H1 (cell line): ENCODE results near the gene SYTL5. TPM values are rescaled to one million over a fixed set of nuclear protein-coding genes. Genes with fewer than 3 reads are reported as not detected.

ENCODE experiments used
- CTCF ChIA-PET: fragments of 300-600 bp; sonication (Branson Sonifier 250); formaldehyde crosslinking; loops from one replicate; lab custom pipeline; 2021; ENCODE audit not compliant: partially characterized antibody; lab: Charles Lee
- POLR2A ChIA-PET: fragments of 300-600 bp; sonication (Branson Sonifier 250); formaldehyde crosslinking; loops from one replicate; lab custom pipeline; 2021; ENCODE audit warnings: inconsistent platforms; ENCODE audit not compliant: partially characterized antibody; lab: Charles Lee
- DNase-seq, 2 experiments: peaks; one replicate each; pipeline versions ENCODE4 v3.0.0 to v3.0.0-alpha.2; 2010 to 2022; ENCODE audit warnings: low spot score in 2 of 2, low read depth in 1 of 2, mixed read lengths in 1 of 2
- FAIRE-seq: peaks from 2 replicates; lab custom pipeline; 2011; peaks lifted over from hg19 to GRCh38; lab: Jason Lieb, UNC
- H2AFZ ChIP-seq: 2 replicates; pipeline ENCODE4 v1.8.1; 2012; ENCODE audit warnings: low read length, inconsistent platforms
- H2AK5ac ChIP-seq: 2 replicates; pipeline ENCODE4 v1.6.1; 2013; ENCODE audit warnings: low read depth, low read length
- H2BK120ac ChIP-seq: replicated peaks from 2 replicates; pipeline ENCODE3; 2013; ENCODE audit warnings: low read depth, low read length, inconsistent platforms
- H2BK12ac ChIP-seq: 2 replicates; pipeline ENCODE4 v1.6.1; 2013; ENCODE audit warnings: low read depth, low read length
- H2BK15ac ChIP-seq: 2 replicates; pipeline ENCODE4 v1.6.1; 2013; ENCODE audit warnings: low read length
- H2BK20ac ChIP-seq: 2 replicates; pipeline ENCODE4 v1.6.1; 2013; ENCODE audit warnings: low read length
- H2BK5ac ChIP-seq: 2 replicates; pipeline ENCODE4 v1.6.1; 2013; ENCODE audit warnings: low read depth, low read length
- H3K14ac ChIP-seq: 2 replicates; pipeline ENCODE4 v1.6.1; 2013; ENCODE audit warnings: inconsistent platforms; ENCODE audit not compliant: insufficient read length
- H3K18ac ChIP-seq: 2 replicates; pipeline ENCODE4 v1.6.1; 2013; ENCODE audit warnings: low read length; ENCODE audit errors: extremely low read depth
- H3K23ac ChIP-seq: 2 replicates; pipeline ENCODE4 v1.6.1; 2013; ENCODE audit warnings: inconsistent platforms; ENCODE audit not compliant: insufficient read length
- H3K23me2 ChIP-seq: 2 replicates; pipeline ENCODE4 v1.6.1; 2013; ENCODE audit warnings: low read depth, low read length
- H3K27ac ChIP-seq: 2 replicates; pipeline ENCODE4 v1.6.1; 2011; ENCODE audit warnings: low read depth, low read length, inconsistent platforms
- H3K27me3 ChIP-seq, 4 experiments: replicated peaks in 1 of 4; 1 replicate in 1 of 4; 2 replicates in 3 of 4; pipeline versions ENCODE4 v1.6.1 to v1.8.1; 2011 to 2013; ENCODE audit warnings: low read length in 3 of 4, mild to moderate bottlenecking in 3 of 4, inconsistent platforms in 2 of 4, mixed read lengths in 2 of 4, moderate library complexity in 1 of 4; ENCODE audit not compliant: control insufficient read depth in 3 of 4, insufficient read depth in 3 of 4; ENCODE audit errors: extremely low read depth in 1 of 4
- H3K36me3 ChIP-seq, 4 experiments: 2 replicates each; pipeline versions ENCODE4 v1.6.1 to v1.8.1; 2011 to 2013; ENCODE audit warnings: mild to moderate bottlenecking in 4 of 4, low read length in 3 of 4, moderate library complexity in 2 of 4, control low read depth in 1 of 4, inconsistent platforms in 1 of 4; ENCODE audit not compliant: insufficient read depth in 4 of 4, control insufficient read depth in 2 of 4
- H3K4ac ChIP-seq: replicated peaks from 2 replicates; pipeline ENCODE3; 2013; ENCODE audit warnings: low read length, low read depth, mixed read lengths, inconsistent platforms; ENCODE audit not compliant: insufficient read length
- H3K4me1 ChIP-seq, 4 experiments: replicated peaks in 1 of 4; 1 replicate in 1 of 4; 2 replicates in 3 of 4; pipeline versions ENCODE4 v1.6.1 to v1.8.1; 2011 to 2013; ENCODE audit warnings: low read length in 3 of 4, inconsistent platforms in 2 of 4, mixed read lengths in 1 of 4; ENCODE audit not compliant: insufficient read depth in 4 of 4, control insufficient read depth in 3 of 4
- H3K4me2 ChIP-seq, 2 experiments: 2 replicates each; pipeline versions ENCODE4 v1.6.1 to v1.8.1; 2011 to 2013; ENCODE audit warnings: low read depth in 2 of 2, low read length in 2 of 2, control low read depth in 1 of 2, inconsistent platforms in 1 of 2, mild to moderate bottlenecking in 1 of 2; ENCODE audit not compliant: insufficient read depth in 1 of 2
- H3K4me3 ChIP-seq, 4 experiments: fragments of 200-600, 300-600 bp in 1 of 4; sonication (generic), shearing (Covaris generic), sonication (Bioruptor Twin) in 1 of 4; 2 replicates each; pipeline versions ENCODE4 v1.5.1 to v1.8.1; 2011 to 2016; ENCODE audit warnings: low read length in 4 of 4, low read depth in 3 of 4, control low read depth in 2 of 4, inconsistent platforms in 2 of 4, mild to moderate bottlenecking in 2 of 4, mixed read lengths in 1 of 4, moderate library complexity in 1 of 4; ENCODE audit not compliant: insufficient read depth in 2 of 4; ENCODE audit errors: extremely low read depth in 1 of 4
- H3K56ac ChIP-seq: replicated peaks from 2 replicates; pipeline ENCODE3; 2013; ENCODE audit warnings: low read depth, mild to moderate bottlenecking, mixed read lengths, low read length, inconsistent platforms; ENCODE audit not compliant: insufficient read length
- H3K79me1 ChIP-seq: 2 replicates; pipeline ENCODE4 v1.6.1; 2013; ENCODE audit warnings: low read depth, low read length, control low read depth
- H3K79me2 ChIP-seq, 2 experiments: 2 replicates each; pipeline versions ENCODE4 v1.6.1 to v1.8.1; 2012 to 2013; ENCODE audit warnings: low read length in 2 of 2, mild to moderate bottlenecking in 2 of 2, inconsistent platforms in 1 of 2; ENCODE audit not compliant: insufficient read depth in 2 of 2, control insufficient read depth in 1 of 2
- H3K9ac ChIP-seq, 4 experiments: replicated peaks in 1 of 4; 1 replicate in 1 of 4; 2 replicates in 3 of 4; pipeline versions ENCODE4 v1.6.1 to v1.8.1; 2011 to 2013; ENCODE audit warnings: low read depth in 3 of 4, low read length in 3 of 4, control low read depth in 2 of 4, mild to moderate bottlenecking in 2 of 4, moderate library complexity in 2 of 4, inconsistent platforms in 1 of 4; ENCODE audit errors: extremely low read depth in 1 of 4
- H3K9me3 ChIP-seq, 2 experiments: 2 replicates each; pipeline versions ENCODE4 v1.6.1 to v1.8.1; 2012 to 2013; ENCODE audit warnings: mild to moderate bottlenecking in 2 of 2, moderate library complexity in 2 of 2, control low read depth in 1 of 2, inconsistent platforms in 1 of 2, low read depth in 1 of 2, low read length in 1 of 2, mixed read lengths in 1 of 2; ENCODE audit not compliant: insufficient read depth in 2 of 2
- H4K20me1 ChIP-seq, 2 experiments: replicated peaks in 1 of 2; 2 replicates each; pipeline versions ENCODE3 to v1.8.1; 2011 to 2013; ENCODE audit warnings: inconsistent platforms in 2 of 2, low read length in 2 of 2, mild to moderate bottlenecking in 1 of 2; ENCODE audit not compliant: insufficient read depth in 2 of 2, control insufficient read depth in 1 of 2
- H4K5ac ChIP-seq: 2 replicates; pipeline ENCODE4 v1.6.1; 2013; ENCODE audit warnings: low read length, low read depth, mixed read lengths, inconsistent platforms; ENCODE audit not compliant: insufficient read length
- H4K8ac ChIP-seq: 2 replicates; pipeline ENCODE4 v1.8.0; 2013; ENCODE audit warnings: mild to moderate bottlenecking, moderate library complexity, low read length, inconsistent platforms; ENCODE audit not compliant: insufficient read depth; ENCODE audit errors: extremely low read depth
- H4K91ac ChIP-seq: replicated peaks from 2 replicates; pipeline ENCODE3; 2013; ENCODE audit warnings: low read length, mixed read lengths, inconsistent platforms; ENCODE audit not compliant: insufficient read length
- BCL11A ChIP-seq, 2 experiments: IDR thresholded peaks; one replicate each; pipeline ENCODE4 v1.6.1; 2011; ENCODE audit warnings: low read depth in 2 of 2, low read length in 2 of 2, mild to moderate bottlenecking in 2 of 2
- BRCA1 ChIP-seq: IDR thresholded peaks from 2 replicates; pipeline ENCODE4 v1.6.1; 2012; ENCODE audit warnings: low read depth, low read length, improper control_type of control experiment
- CHD2 ChIP-seq: IDR thresholded peaks from 2 replicates; pipeline ENCODE4 v1.6.1; 2012; ENCODE audit warnings: low read length, improper control_type of control experiment
- CTBP2 ChIP-seq: IDR thresholded peaks from 2 replicates; pipeline ENCODE4 v1.7.0; 2011; ENCODE audit warnings: borderline replicate concordance, mild to moderate bottlenecking, moderate library complexity, mixed read lengths, low read length; ENCODE audit not compliant: insufficient read depth, insufficient read length
- EGR1 ChIP-seq: IDR thresholded peaks from 2 replicates; pipeline ENCODE4 v1.6.1; 2011; ENCODE audit warnings: low read depth, low read length, borderline replicate concordance
- GABPA ChIP-seq: IDR thresholded peaks from 2 replicates; pipeline ENCODE4 v1.6.1; 2011; ENCODE audit warnings: mild to moderate bottlenecking, low read length, moderate library complexity, borderline replicate concordance; ENCODE audit not compliant: insufficient read depth
- HDAC6 ChIP-seq: IDR thresholded peaks from one replicate; pipeline ENCODE4 v1.7.1; 2012; ENCODE audit warnings: low read depth, mild to moderate bottlenecking, inconsistent platforms, low read length, moderate library complexity
- JUND ChIP-seq: IDR thresholded peaks from 2 replicates; pipeline ENCODE4 v1.6.1; 2011; ENCODE audit warnings: mild to moderate bottlenecking, improper control_type of control experiment, low read length
- NRF1 ChIP-seq: IDR thresholded peaks from 2 replicates; pipeline ENCODE4 v1.6.1; 2011; ENCODE audit warnings: mild to moderate bottlenecking, low read depth, low read length, improper control_type of control experiment
- RFX5 ChIP-seq: IDR thresholded peaks from 2 replicates; pipeline ENCODE4 v1.6.1; 2011; ENCODE audit warnings: low read depth, low read length, improper control_type of control experiment, borderline replicate concordance
- SUZ12 ChIP-seq: fragments of 200-600 bp; sonication (generic); IDR thresholded peaks from 2 replicates; pipeline ENCODE4 v1.6.1; 2012; ENCODE audit warnings: mild to moderate bottlenecking, inconsistent platforms, low read length, moderate library complexity, mixed read lengths
- ZNF274 ChIP-seq: IDR thresholded peaks from 2 replicates; pipeline ENCODE4 v1.7.0; 2012; ENCODE audit warnings: low read length, borderline replicate concordance; ENCODE audit errors: extremely low read depth
- WGBS, 2 experiments: shearing (Covaris generic) in 1 of 2; methylation state at CpG; one replicate each; pipeline versions ENCODE4 v1.1.6 to v1.1.7; 2013 to 2015; ENCODE audit warnings: low lambda C conversion rate in 2 of 2, mixed read lengths in 2 of 2, inconsistent platforms in 1 of 2, low coverage in 1 of 2, missing lambda C conversion rate in 1 of 2; ENCODE audit not compliant: insufficient replicate concordance in 2 of 2, insufficient coverage in 1 of 2, insufficient read length in 1 of 2; ENCODE audit errors: extremely low coverage in 1 of 2, missing lambda C conversion rate in 1 of 2; 5-methylcytosine and 5-hydroxymethylcytosine counted together
- polyA plus RNA-seq, 7 experiments: library from polyadenylated mRNA; depleted of rRNA in 3 of 7; stranded (reverse) in 5 of 7; unstranded in 2 of 7; fragments of >200 nt in 5 of 7; fragments of 200-250 nt in 2 of 7; gene quantifications; 1 replicate in 5 of 7; 2 replicates in 1 of 7; 4 replicates in 1 of 7; pipeline versions ENCODE4 v1.2.1 to v1.2.3, GENCODE V29; 2011 to 2013; ENCODE audit warnings: missing spikeins in 2 of 7, mixed read lengths in 2 of 7
- total RNA-seq: library from RNA; stranded (reverse); fragmentation: NEBNext Ultra II Directional; extraction: Animal tissue kit (Norgen Biotek cat#: 25700); gene quantifications from 2 replicates; pipeline ENCODE4 v1.2.1, GENCODE V29; 2021
- TF ChIP-seq, protein P1 (sequence below): IDR thresholded peaks from 2 replicates; pipeline ENCODE4 v1.6.1; 2012; ENCODE audit warnings: inconsistent platforms

Gene SYTL5
- total and polyA plus RNA-seq, 2 of the 8 experiments (the other 6 are each of a cell fraction or from before 2014, with no cell fraction given) = 0.15 to 0.52 TPM

DNA sequence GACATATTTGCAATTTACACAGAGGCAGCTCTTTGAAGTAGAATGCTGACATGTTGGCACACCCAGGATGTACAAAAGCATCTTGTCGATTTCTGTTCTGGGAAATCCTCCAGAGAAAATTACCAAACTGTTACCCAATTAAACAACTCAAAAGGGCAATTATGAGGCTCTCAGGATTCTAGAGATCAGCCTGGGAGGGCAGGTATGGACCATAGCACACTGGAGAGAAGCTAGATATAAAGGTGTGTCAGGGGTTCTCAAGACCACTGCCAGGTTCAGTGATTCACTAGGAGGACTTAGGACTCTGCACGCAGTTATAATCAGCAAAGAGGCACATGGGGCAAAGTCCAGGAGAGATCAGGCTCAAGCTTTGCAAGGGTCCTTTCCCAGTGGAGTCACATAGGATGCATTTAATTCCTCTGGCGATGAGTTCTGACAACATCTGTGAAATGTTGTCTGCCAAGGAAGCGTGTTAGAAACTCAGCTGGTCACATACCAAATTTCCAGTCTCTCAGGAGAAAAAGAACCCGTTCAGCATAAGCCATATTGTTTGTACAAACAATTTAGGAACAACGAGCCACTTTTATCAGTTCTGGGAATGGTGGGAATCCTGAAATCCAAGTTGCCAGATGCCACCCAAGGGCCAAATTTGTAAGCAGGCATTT is 100.8 kb downstream of the SYTL5 start:
- H3K18ac ChIP-seq = no peak overlapping the region
- H2AK5ac ChIP-seq = no peak overlapping the region
- no peak overlapping the region for H2BK12ac ChIP-seq
- CTCF ChIA-PET = no interaction called here
- TF ChIP-seq JUND = no peak
- no peak for TF ChIP-seq HDAC6
- TF ChIP-seq GABPA = no peak
- no peak for TF ChIP-seq BCL11A (IDR thresholded peaks at IDR 0.05; ENCODE audit: low read depth in 2 of 2, low read length in 2 of 2)
- TF ChIP-seq BRCA1 = no peak
- TF ChIP-seq, protein P1, sequence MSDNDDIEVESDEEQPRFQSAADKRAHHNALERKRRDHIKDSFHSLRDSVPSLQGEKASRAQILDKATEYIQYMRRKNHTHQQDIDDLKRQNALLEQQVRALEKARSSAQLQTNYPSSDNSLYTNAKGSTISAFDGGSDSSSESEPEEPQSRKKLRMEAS = no peak
- TF ChIP-seq EGR1 = no peak
- TF ChIP-seq NRF1 = no peak
- no peak for TF ChIP-seq CHD2
- TF ChIP-seq SUZ12 = no peak
- TF ChIP-seq ZNF274 = no peak
- TF ChIP-seq RFX5 = no peak
- TF ChIP-seq CTBP2 = no peak
- H4K8ac ChIP-seq = no peak overlapping the region
- no peak overlapping the region for H3K4ac ChIP-seq
- FAIRE-seq = no peak
- no peak overlapping the region for H3K4me3 ChIP-seq
- H2BK15ac ChIP-seq = no peak overlapping the region
- no peaks in the 10 kb centered on the region for H3K36me3 ChIP-seq
- POLR2A ChIA-PET = no interaction called here
- no peaks in the 10 kb centered on the region for H3K79me2 ChIP-seq
- no peaks in the 10 kb centered on the region for H4K20me1 ChIP-seq
- no peak overlapping the region for H3K56ac ChIP-seq
- no peak overlapping the region for H2BK120ac ChIP-seq
- no peak overlapping the region for H3K14ac ChIP-seq
- no peaks in the 10 kb centered on the region for H3K23me2 ChIP-seq
- 98% methylated on average over 5 of the region's 6 CpGs; no CpG with 5 or more reads in 1 of the 2 experiments for whole genome bisulfite sequencing, 2 experiments
- H3K4me2 ChIP-seq = no peak overlapping the region
- H3K4me1 ChIP-seq = no peaks in the 10 kb centered on the region
- H4K91ac ChIP-seq = no peak overlapping the region
- H3K27ac ChIP-seq = no peak overlapping the region
- H4K5ac ChIP-seq = no peak overlapping the region
- H3K9me3 ChIP-seq = no peaks in the 10 kb centered on the region
- H3K23ac ChIP-seq = no peak overlapping the region
- DNase-seq = no peak
- no peaks in the 10 kb centered on the region for H3K79me1 ChIP-seq
- H3K27me3 ChIP-seq = no peaks in the 10 kb centered on the region
- no peak overlapping the region for H3K9ac ChIP-seq
- H2BK20ac ChIP-seq = no peak overlapping the region
- no peak overlapping the region for H2BK5ac ChIP-seq
- H2AFZ ChIP-seq = no peak overlapping the region
